Erythroblast (primary cell): ENCODE results near the gene COL12A1.

Source experiments
- DNase-seq, 2 experiments: peaks; one replicate each; lab custom pipeline; 2025; lab: John Stamatoyannopoulos, UW
- GATA1 ChIP-seq: IDR thresholded peaks from 2 replicates; pipeline ENCODE4 v1.6.1; 2011; ENCODE audit warnings: low read depth, mild to moderate bottlenecking, control low read depth, low read length, moderate library complexity
- POLR2A ChIP-seq: IDR thresholded peaks from 2 replicates; pipeline ENCODE4 v1.6.1; 2011; ENCODE audit warnings: mild to moderate bottlenecking, low read length

The COL12A1 gene

DNA sequence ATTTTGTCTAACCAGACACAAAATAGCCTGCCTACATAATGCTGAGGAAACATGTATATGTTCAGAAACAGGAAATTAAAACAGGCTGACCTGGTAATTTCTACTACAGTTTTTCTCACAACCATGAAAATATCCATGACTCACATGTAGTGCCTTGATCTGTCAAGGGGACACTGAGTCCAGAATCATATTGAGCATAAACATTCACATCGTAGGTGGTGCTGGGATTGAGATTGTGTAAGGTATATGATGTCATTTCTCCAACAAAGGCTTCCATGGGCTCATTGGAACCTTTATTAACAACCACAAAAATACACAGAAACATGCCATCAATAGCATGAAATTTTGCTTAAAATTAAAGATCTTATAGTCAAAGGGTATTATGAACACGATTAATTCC, 80.9 kb downstream of the COL12A1 start:
- no peak for DNase-seq
- TF ChIP-seq POLR2A (no peak), GATA1 (no peak)

DNA sequence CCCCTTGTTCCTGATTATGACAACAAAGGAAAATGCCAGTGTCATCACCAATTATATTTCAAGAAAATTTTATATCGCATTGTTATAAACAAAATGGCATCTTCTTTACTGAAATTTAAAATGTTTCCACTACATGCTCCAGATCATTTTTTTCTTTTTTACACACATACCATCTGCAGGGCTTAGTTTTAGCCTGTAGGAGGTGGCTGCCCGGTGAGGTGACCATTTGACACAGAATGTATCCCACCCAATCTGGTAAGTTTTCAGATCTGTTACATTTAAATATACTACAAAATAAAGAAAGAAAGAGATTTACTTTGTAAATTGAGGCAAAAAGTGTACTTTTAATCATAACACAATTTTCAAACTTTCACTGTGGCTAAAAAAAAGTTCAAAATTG, 81.8 kb downstream of the COL12A1 start:
- TF ChIP-seq POLR2A (no peak), GATA1 (no peak)
- no peak for DNase-seq

DNA sequence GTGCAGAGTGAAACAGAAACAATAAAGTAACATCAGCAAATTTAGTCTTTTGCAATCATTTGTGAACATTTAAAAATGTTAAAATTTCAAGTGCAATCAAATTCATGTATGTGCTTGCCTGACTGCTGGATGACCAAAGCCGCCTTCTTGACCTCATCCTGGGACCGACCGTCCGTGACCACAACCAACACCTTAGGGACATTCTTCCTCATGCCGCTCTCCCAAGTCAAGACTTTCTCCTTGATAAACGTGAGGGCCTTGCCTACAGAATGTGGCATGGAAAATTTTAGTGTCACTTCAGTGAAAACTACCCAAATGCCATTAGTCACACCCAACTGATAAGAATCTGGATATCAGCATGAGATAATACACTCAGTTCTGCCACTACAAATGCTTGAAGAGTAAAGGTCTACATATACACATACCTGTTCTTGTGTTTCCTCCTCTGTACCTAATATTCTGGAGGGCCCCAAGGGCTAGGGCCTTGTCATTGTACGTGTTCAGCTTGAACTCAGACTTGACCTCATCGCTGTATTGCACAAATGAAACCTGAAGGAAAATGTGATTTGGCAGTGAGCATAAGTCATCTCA, 86.8 kb downstream of the COL12A1 start:
- no peak for TF ChIP-seq POLR2A

DNA sequence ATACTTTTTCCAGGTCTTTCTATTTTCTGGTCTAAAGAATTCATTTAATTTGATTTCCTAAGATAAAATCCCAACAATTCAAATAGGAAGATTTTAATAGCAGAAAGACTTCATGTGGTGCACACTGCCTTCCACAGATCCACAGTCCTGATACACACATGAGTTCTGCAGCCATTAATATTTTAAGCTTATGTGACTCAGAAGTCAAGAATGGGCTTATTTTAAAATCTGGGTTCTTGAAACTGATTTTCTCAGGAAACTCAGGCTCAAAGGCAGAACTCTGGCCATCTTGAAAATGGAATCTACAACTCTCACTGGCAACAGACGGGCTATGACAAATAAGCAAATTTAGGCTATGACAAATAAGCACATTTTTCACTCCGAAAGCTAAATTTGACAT, 88.2 kb downstream of the COL12A1 start:
- no peak for TF ChIP-seq GATA1
- no peak for TF ChIP-seq POLR2A
- no peak for DNase-seq

More for the DNA sequence above, 86.8 kb downstream of the COL12A1 start:
- DNase-seq = no peak

DNA sequence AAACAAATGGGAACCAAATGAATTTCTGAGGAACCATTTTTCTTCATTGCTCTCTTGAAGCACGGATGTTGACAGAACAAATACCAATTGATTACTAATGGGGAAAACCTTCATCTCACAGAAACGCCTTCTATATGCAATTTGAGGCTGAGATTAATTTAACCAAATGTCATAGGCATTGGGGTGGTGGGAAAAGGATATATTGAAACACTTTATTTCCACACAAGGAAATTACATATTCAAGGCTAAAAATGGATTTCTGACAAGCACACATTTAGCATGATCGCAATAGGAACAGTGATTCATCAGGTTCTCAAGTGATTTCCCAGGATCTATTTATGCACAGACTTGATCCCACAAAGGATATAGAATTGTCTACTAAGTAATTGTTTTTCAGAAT, 88.9 kb downstream of the COL12A1 start:
- DNase-seq = no peak
- TF ChIP-seq GATA1 (no peak), POLR2A (no peak)

DNA sequence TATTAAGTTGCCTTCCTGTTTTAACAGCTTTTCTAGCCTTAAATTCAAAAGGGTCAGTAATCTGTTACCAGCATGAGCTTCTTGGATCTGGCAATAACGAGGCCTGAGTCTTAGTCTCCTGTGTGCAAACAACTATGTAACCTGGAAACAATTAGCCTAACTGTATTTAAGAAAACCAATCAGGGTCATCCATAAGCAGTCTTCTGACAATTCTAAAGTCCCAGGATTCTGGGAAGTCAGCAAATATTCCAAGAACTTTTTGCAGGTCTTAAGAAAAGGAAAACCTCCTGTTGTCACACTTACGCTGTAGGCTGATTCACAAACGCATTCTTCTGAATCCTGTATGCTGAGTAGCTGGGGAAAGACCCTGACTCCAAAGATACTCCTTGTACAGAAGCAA, 90.4 kb downstream of the COL12A1 start:
- DNase-seq = no peak
- TF ChIP-seq GATA1 (no peak), POLR2A (no peak)

DNA sequence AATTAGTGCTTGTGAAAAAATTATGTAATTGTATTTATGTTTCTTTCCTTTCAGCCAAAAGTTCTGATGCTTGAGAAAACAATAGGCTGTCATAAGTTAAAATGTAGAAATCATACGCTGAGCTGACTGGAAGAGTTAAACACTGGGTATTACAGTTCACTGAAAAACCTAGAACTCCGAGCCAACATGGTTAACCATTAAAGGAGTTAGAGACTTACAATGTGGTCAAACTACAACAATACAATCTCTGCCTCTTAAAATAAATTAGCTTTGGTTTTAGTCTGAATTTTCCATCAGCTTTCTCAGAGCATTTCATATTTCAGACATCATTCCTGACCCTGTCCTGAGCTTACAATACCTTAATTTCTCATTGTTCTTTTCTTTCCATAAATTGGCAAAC, 91.0 kb downstream of the COL12A1 start:
- TF ChIP-seq POLR2A = no peak
- no peak for TF ChIP-seq GATA1
- no peak for DNase-seq

DNA sequence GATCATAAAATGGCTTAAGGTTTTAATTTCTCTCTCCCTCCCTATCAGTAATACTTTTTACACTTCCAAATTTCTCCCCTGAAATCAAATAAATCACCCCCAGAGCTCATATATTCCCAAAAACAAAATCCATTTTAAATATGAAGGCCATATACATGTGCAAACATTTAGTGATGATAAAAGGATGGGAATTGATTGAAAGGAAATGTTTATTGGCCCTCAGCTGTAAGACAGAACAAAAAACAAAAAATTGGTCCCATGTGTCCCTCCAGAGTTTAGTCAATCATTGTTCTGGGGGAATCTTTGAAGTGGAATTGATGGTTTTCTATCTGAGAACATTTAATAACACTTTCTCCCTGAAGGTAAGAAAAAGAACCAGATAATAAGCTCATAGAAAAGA, 91.7 kb downstream of the COL12A1 start:
- TF ChIP-seq GATA1 (no peak), POLR2A (no peak)
- DNase-seq = no peak

DNA sequence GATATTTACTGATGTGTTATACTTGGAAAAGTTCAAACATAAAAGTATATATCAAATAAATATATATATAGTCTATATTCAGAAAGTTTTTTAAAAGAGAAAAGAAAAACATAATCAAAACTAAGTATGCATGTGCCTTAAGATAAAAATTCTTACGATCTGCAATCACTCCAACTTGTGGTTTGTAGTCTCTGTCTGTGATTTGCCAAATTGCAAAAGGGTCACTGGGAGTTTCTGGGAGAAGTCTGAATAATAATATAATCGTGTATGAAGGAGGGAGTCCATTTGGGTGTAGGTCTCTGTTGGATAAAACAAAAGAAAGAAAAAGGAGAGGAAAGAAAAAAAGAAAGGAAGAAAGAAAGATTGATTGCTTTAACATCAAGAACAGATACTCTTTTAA, 92.4 kb downstream of the COL12A1 start:
- DNase-seq = no peak
- TF ChIP-seq POLR2A (no peak), GATA1 (no peak)

DNA sequence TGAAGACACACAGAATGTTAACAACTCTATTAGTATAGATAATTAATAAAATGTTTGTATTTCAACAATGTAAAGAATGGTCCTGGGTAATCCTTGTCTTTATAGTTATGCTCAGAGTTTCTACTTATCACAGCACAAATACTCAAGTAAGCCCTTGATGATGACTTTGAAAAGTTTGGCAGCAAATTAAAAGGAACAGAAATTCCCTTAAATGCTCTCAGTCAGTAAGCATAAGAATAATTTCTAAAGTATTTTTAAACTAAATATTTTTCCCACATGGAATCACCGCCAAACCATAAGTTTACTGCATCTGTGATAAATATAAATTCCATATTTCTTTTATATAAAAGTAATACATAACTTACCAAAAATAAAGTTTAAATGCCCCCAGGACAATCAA, 96.1 kb downstream of the COL12A1 start:
- no peak for DNase-seq
- no peak for TF ChIP-seq GATA1
- TF ChIP-seq POLR2A = no peak

DNA sequence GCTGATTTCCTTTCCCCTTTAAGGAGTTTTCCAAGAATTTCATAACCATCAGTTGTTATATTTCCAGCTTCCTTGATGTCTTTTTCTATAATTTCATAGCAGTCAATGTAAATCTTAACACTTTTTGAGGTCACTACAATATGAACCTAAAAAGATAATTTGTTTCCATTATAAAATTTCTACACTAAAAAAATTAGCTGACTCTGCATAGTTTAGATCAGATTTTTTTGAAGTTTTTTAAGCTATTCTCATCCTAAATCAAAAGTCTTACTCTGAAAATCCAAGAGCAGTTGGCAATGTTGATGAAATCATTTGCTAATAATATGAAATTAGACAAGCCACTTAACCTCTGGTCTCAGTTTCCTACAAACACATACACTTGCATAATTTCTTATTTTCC, 96.8 kb downstream of the COL12A1 start:
- no peak for DNase-seq
- TF ChIP-seq POLR2A (no peak), GATA1 (no peak)

DNA sequence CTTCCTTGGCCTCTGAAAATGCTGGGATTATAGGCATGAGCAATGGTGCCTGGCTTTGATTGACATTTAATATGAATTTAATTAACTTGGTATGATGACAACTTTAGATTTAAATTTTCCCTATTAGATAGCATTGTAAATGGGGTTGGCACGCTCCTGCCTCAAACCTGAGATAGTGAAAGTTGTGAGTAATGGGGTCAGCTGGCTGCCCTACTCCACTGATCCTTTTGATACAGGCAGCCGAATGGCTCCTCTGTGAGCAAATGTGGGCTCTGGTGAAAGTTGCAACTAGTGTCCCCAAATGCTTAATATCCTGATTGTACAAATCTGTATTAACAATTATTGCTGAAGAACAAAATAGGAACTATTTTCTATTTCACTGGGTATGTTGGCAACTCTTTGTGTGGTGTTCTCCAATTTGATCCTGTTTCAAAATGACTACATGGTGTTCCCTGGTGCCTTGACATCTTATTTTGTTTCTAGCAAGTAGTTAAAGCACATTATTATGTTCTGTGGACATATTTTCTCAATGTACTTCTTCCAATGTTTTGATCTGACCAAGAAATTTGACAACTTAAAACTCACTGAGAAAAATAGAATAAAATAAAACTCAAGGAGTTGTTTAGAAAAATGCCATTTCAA, 97.4 kb downstream of the COL12A1 start:
- TF ChIP-seq POLR2A (no peak), GATA1 (no peak)
- no peak for DNase-seq

DNA sequence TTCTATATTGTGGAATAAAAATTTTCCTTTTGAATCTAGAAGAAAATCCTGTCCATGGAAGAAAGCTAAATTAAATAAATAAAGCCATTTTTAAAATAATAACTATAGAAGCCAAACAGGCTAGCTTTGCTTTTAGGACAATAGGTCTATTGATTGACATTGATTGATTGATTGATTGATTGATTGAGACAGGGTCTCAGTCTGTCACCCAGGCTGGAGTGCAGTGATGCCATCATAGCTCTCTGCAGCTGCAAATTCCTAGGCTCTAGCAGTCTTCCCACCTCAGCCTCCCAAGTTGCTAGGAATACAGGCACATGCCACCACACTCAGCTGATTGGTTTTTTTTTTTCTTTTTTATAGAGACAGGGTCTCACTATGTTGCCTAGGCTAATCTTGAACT, 97.9 kb downstream of the COL12A1 start:
- TF ChIP-seq POLR2A (no peak), GATA1 (no peak)
- no peak for DNase-seq

DNA sequence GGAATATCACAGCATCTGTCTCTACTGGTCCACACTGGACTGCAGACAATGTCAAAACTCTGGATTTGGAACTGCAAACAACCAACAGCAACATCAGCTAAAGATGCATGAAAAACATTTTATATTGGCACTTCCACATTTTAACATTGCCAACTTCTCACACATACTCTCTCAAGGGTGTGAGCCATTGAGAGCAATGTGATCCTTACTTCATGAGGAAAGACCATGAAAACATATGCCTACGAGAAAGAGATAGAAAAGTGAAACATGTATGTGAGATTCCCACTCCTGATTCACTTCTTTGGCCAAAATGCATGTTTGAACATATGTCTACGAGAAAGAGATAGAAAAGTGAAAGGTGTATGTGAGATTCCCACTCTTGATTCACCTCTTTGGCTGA, 99.4 kb downstream of the COL12A1 start:
- DNase-seq = no peak
- TF ChIP-seq POLR2A = no peak

DNA sequence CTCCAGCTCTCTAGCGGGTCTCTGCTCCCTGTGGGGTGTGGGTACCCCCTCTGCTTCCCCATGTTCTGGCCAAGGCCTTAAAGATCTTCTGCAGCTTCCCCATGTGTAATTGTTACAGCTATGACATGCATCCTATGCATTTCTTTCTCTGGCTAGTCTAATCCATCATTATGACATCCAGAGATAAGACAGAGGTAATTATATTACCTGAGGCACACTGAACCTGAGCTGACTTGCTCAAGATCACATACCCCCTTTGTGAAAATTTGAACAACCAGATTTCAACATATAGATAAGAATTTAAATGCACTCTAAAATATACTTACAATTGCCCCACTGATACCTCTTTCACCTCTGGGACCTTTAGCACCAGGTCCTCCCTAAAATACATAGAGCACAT, 102.4 kb downstream of the COL12A1 start:
- TF ChIP-seq POLR2A = no peak
- no peak for DNase-seq

DNA sequence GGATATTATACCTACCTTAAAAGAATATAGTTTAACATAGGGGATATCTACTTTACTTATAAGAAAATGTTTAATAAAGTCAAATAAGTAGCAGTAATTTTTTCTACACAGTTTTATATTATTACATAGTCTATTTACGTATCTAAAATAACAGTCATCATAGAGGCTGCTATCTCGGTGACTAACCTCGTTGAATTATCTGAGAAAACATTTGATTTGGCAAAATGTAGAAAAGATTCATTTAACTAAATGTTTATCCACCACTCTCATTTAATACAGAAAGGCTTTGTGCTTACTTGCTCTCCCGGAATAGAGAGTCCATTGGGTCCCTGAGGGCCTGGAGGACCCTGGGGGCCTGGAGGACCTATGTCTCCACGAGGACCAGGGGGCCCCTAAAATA, 103.6 kb downstream of the COL12A1 start:
- TF ChIP-seq POLR2A = no peak
- TF ChIP-seq GATA1 = no peak
- no peak for DNase-seq
